Trophoblast cell (in vitro differentiated cells and primary cell): ENCODE results near the gene LEF1.

Source experiments
- DNase-seq, 2 donors: peaks; one replicate each; pipeline ENCODE4 v3.0.0-alpha.2; 2016
- H2AFZ ChIP-seq: 2 replicates; pipeline ENCODE4 v1.6.1; 2013; ENCODE audit warnings: low read length, moderate library complexity, mild to moderate bottlenecking; ENCODE audit not compliant: insufficient read depth, poor library complexity
- H2AK5ac ChIP-seq: 2 replicates; pipeline ENCODE4 v1.6.1; 2013; ENCODE audit warnings: mild to moderate bottlenecking, low read length
- H2BK120ac ChIP-seq: 2 replicates; pipeline ENCODE4 v1.6.1; 2013; ENCODE audit warnings: low read length, mild to moderate bottlenecking, moderate library complexity; ENCODE audit not compliant: insufficient read depth, poor library complexity
- H2BK12ac ChIP-seq: 2 replicates; pipeline ENCODE4 v1.6.1; 2013; ENCODE audit warnings: mild to moderate bottlenecking, low read length, moderate library complexity
- H2BK5ac ChIP-seq: 2 replicates; pipeline ENCODE4 v1.6.1; 2013; ENCODE audit warnings: low read length, low read depth, moderate library complexity, mild to moderate bottlenecking; ENCODE audit not compliant: poor library complexity
- H3K14ac ChIP-seq: 2 replicates; pipeline ENCODE4 v1.6.1; 2013; ENCODE audit warnings: mild to moderate bottlenecking, low read length
- H3K18ac ChIP-seq: 2 replicates; pipeline ENCODE4 v1.6.1; 2013; ENCODE audit warnings: mild to moderate bottlenecking, low read length
- H3K23ac ChIP-seq: 2 replicates; pipeline ENCODE4 v1.6.1; 2013; ENCODE audit warnings: low read length
- H3K27ac ChIP-seq: 2 replicates; pipeline ENCODE4 v1.5.1; 2013; ENCODE audit warnings: low read depth, mild to moderate bottlenecking, inconsistent platforms, low read length, moderate library complexity
- H3K27me3 ChIP-seq: 2 replicates; pipeline ENCODE4 v1.6.1; 2013; ENCODE audit warnings: inconsistent platforms, mild to moderate bottlenecking, low read length, moderate library complexity; ENCODE audit not compliant: insufficient read depth
- H3K36me3 ChIP-seq, 2 experiments: 1 replicate in 1 of 2; 2 replicates in 1 of 2; pipeline ENCODE4 v1.6.1; 2013; ENCODE audit warnings: low read length in 2 of 2, mild to moderate bottlenecking in 2 of 2, moderate library complexity in 1 of 2; ENCODE audit not compliant: insufficient read depth in 2 of 2, control insufficient read depth in 1 of 2
- H3K4ac ChIP-seq: 2 replicates; pipeline ENCODE4 v1.6.1; 2013; ENCODE audit warnings: low read depth, mild to moderate bottlenecking, low read length, moderate library complexity
- H3K4me1 ChIP-seq, 2 experiments: 1 replicate in 1 of 2; 2 replicates in 1 of 2; pipeline ENCODE4 v1.6.1; 2013; ENCODE audit warnings: low read length in 2 of 2, mild to moderate bottlenecking in 2 of 2, moderate library complexity in 1 of 2; ENCODE audit not compliant: insufficient read depth in 2 of 2, control insufficient read depth in 1 of 2
- H3K4me2 ChIP-seq: 2 replicates; pipeline ENCODE4 v1.6.1; 2013; ENCODE audit warnings: inconsistent platforms, mild to moderate bottlenecking, low read length, moderate library complexity
- H3K4me3 ChIP-seq: 2 replicates; pipeline ENCODE4 v1.5.1; 2013; ENCODE audit warnings: mild to moderate bottlenecking, low read depth, low read length, inconsistent platforms
- H3K79me1 ChIP-seq: one replicate; pipeline ENCODE4 v1.6.1; 2013; ENCODE audit warnings: low read length
- H3K79me2 ChIP-seq: 2 replicates; pipeline ENCODE4 v1.6.1; 2013; ENCODE audit warnings: low read length, mild to moderate bottlenecking; ENCODE audit not compliant: control insufficient read depth, insufficient read depth, poor library complexity
- H3K9ac ChIP-seq: 2 replicates; pipeline ENCODE4 v1.6.1; 2013; ENCODE audit warnings: mild to moderate bottlenecking, low read length
- H3K9me3 ChIP-seq: 2 replicates; pipeline ENCODE4 v1.6.1; 2013; ENCODE audit warnings: low read depth, mild to moderate bottlenecking, control low read depth, inconsistent platforms, low read length; ENCODE audit not compliant: insufficient read depth
- H4K12ac ChIP-seq: 2 replicates; pipeline ENCODE4 v1.6.1; 2013; ENCODE audit warnings: low read depth, mild to moderate bottlenecking, low read length, moderate library complexity
- H4K8ac ChIP-seq: 2 replicates; pipeline ENCODE4 v1.6.1; 2013; ENCODE audit warnings: low read depth, mild to moderate bottlenecking, low read length, moderate library complexity
- H4K91ac ChIP-seq: one replicate; pipeline ENCODE4 v1.6.1; 2013; ENCODE audit warnings: low read depth, mild to moderate bottlenecking, low read length, moderate library complexity
- WGBS: extraction: QIAGEN DNeasy Blood & Tissue Kit; methylation state at CpG from one replicate; pipeline ENCODE4 v1.1.7; 2013; ENCODE audit warnings: missing lambda C conversion rate; ENCODE audit not compliant: insufficient read length, insufficient coverage; ENCODE audit errors: extremely low coverage; 5-methylcytosine and 5-hydroxymethylcytosine counted together

Gene LEF1

DNA sequence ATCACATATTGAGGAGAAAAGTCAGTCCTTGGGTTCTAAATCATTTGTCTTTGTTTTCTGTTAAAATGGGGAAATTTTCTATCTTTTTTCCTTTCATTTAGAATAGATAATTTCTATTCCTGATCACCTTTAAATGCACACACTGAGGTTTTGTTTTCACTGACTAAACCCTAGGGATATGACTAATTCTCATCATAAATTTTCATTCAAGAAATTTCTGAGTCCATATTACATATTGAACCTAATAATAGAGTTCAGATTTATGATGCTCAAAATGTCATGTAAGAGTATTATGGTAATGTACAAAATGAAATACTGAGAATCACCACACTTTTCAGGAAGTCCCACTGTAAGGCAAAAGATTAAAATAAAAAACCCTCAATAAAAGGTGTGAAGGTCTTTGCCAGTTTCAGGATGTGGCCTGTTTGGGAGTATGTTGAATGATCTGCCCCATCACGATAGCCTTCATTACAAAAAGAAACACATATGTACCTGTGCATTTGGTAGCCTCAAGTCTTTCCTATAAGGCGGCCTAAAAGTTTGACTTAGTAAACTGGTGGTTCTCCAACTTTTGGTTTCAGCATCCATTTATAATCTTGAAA is 49.4 kb downstream of the LEF1 start:
- Histone ChIP-seq H2BK5ac (no peak overlapping the region), H3K36me3 (no peaks in the 10 kb centered on the region), H3K79me1 (peaks cover 3% of the 10 kb centered on the region), H3K18ac (no peak overlapping the region), H3K9me3 (no peaks in the 10 kb centered on the region), H4K8ac (no peak overlapping the region), H4K91ac (no peak overlapping the region), H3K9ac (no peak overlapping the region), H3K4me3 (no peak overlapping the region), H3K4me1 (peaks cover 9 to 14% of the 10 kb centered on the region in 2 experiments), H2BK120ac (no peak overlapping the region), H4K12ac (no peak overlapping the region), H2AFZ (no peak overlapping the region), H3K27me3 (no peaks in the 10 kb centered on the region), H2BK12ac (no peak overlapping the region), H2AK5ac (no peak overlapping the region), H3K27ac (no peak overlapping the region), H3K4ac (no peak overlapping the region), H3K79me2 (no peaks in the 10 kb centered on the region), H3K23ac (no peak overlapping the region), H3K4me2 (no peak overlapping the region), H3K14ac (no peak overlapping the region)
- no peak for DNase-seq
- WGBS = no CpG with 5 or more reads among the region's 2 CpGs

DNA sequence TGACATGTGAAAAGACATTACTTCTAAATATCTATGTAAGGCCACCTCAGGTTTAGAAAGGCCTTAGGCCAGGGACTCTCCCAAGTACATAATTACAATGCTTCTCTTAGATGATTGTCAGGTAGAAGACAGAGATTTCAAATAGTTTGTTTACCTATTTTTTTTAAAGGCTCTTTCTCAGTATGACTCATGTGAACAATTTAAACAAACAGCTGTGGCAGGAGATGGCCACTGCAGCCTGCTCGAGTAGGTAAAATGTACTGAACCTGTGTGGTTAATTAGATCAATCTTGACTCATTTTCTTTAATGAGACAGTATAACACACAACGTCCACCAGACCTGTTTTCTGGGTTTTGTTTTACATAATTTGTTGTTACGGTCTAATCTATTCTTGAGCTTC is 50.2 kb downstream of the LEF1 start:
- Histone ChIP-seq H3K27ac (no peak overlapping the region), H3K14ac (no peak overlapping the region), H4K91ac (no peak overlapping the region), H3K4ac (no peak overlapping the region), H3K4me3 (no peak overlapping the region), H2AK5ac (no peak overlapping the region), H2BK12ac (no peak overlapping the region), H2BK120ac (no peak overlapping the region), H3K4me1 (peaks cover 9 to 14% of the 10 kb centered on the region in 2 experiments), H3K36me3 (no peaks in the 10 kb centered on the region), H4K8ac (no peak overlapping the region), H3K4me2 (no peak overlapping the region), H3K9me3 (no peaks in the 10 kb centered on the region), H3K79me2 (no peaks in the 10 kb centered on the region), H3K9ac (no peak overlapping the region), H2AFZ (no peak overlapping the region), H4K12ac (no peak overlapping the region), H3K27me3 (no peaks in the 10 kb centered on the region), H2BK5ac (no peak overlapping the region), H3K23ac (no peak overlapping the region), H3K18ac (no peak overlapping the region), H3K79me1 (peaks cover 3% of the 10 kb centered on the region)
- no CpG with 5 or more reads among the region's 3 CpGs for WGBS
- peak; percentile 66 to 82 for DNase-seq

DNA sequence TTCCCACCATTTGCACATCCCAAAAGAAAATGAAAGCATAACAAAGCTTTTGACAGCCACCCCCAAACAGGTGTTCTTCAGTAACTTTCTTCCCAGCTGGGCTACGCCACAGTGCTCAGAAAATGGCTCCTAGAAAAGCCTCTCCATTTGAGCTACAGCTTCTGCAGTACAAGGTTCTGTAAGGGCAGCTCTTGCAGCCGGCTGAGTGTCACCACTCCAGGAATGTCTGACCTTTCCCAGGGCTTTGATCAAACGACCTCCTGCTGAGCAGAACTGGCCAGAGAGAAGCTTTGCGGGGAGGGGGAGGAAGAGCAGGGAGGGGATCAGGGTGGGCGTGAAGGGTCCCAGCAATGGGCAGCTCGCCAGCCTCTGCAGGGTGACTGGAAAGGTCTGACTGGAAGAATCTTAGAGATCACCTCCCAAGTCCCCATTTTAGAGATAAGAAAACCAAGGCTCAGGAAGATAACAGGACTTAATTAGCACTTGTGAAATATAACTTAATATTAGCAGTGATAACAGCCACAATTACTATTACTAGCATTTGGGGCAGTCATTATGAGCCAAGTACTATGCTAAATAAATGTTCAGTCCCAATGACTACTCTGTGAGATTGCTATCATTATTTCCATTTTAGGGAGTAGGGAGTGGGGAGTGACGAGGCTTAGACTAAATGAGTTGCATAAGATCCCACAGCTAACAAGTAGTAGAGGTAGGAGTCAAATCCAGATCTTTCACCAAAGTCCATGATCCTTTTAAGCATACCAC is 51.1 kb downstream of the LEF1 start:
- peaks cover 3% of the 10 kb centered on the region for H3K79me1 ChIP-seq
- no peak overlapping the region for H2BK12ac ChIP-seq
- WGBS = no CpG with 5 or more reads among the region's 7 CpGs

DNA sequence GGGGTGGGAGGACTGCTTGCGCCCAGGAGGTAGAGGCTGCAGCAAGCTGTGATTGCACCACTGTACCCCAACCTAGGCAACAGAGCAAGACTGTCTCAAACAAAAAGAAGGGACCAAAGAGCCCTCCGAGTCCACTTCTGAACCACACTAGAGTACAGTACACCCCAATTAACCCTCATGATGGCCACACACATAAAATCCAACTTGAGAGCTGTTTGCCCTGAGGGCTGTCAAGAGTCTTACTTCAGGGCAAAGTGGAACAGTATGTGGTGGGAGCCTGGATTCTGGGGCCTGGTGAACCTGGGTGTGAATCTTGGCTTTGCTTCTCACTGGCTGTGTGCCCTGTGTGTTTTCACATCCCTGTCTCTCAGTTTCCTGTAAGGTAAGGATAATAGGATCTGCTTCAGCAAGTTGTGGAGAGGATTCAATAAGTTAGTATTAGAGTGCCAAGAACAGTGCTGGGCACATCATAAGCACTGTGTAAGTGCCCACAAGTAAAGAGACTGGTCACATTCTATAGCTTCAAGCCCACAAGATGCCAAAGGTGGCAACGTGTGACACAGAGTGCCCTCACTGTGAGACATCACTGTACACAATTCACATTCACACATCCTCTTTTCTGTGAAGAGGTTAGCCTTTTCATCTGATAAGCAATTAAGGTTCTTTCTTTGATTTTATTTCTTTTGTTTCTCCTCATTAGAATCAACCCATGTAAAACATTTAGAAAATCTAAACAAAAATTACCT is 52.1 kb downstream of the LEF1 start:
- Histone ChIP-seq H2BK120ac (peak overlapping the region; percentile 34), H3K27ac (no peak overlapping the region), H3K9me3 (no peaks in the 10 kb centered on the region), H3K9ac (no peak overlapping the region), H3K18ac (peak overlapping the region; percentile 76), H4K8ac (no peak overlapping the region), H3K4me3 (no peak overlapping the region), H2AFZ (no peak overlapping the region), H3K4ac (no peak overlapping the region), H3K4me1 (peaks cover 9 to 14% of the 10 kb centered on the region in 2 experiments), H2AK5ac (no peak overlapping the region), H3K79me2 (no peaks in the 10 kb centered on the region), H3K4me2 (no peak overlapping the region), H3K14ac (peak overlapping the region; percentile 45), H3K27me3 (no peaks in the 10 kb centered on the region), H4K91ac (peak overlapping the region; percentile 31), H3K36me3 (no peaks in the 10 kb centered on the region), H3K23ac (no peak overlapping the region), H2BK12ac (peak overlapping the region; percentile 70), H3K79me1 (peaks cover 3% of the 10 kb centered on the region), H4K12ac (no peak overlapping the region), H2BK5ac (no peak overlapping the region)
- no peak for DNase-seq
- WGBS = no CpG with 5 or more reads among the region's 3 CpGs

More for the DNA sequence above, 51.1 kb downstream of the LEF1 start:
- H3K9me3 ChIP-seq = no peaks in the 10 kb centered on the region
- no peak overlapping the region for H3K23ac ChIP-seq
- no peak overlapping the region for H2AFZ ChIP-seq
- H3K18ac ChIP-seq = no peak overlapping the region
- no peak overlapping the region for H3K4me2 ChIP-seq
- no peaks in the 10 kb centered on the region for H3K79me2 ChIP-seq
- H3K9ac ChIP-seq = no peak overlapping the region
- H2BK5ac ChIP-seq = no peak overlapping the region
- no peak overlapping the region for H3K4me3 ChIP-seq
- H3K4ac ChIP-seq = no peak overlapping the region
- no peak overlapping the region for H3K27ac ChIP-seq
- no peak overlapping the region for H3K14ac ChIP-seq
- no peak overlapping the region for H4K12ac ChIP-seq
- no peaks in the 10 kb centered on the region for H3K36me3 ChIP-seq
- H2BK120ac ChIP-seq = no peak overlapping the region
- DNase-seq = peak in 1 of 2 donors; percentile 22
- H2AK5ac ChIP-seq = no peak overlapping the region
- peak overlapping the region; percentile 10 for H4K91ac ChIP-seq
- peaks cover 9 to 14% of the 10 kb centered on the region in 2 experiments for H3K4me1 ChIP-seq
- H4K8ac ChIP-seq = no peak overlapping the region
- no peaks in the 10 kb centered on the region for H3K27me3 ChIP-seq
